A673 (cell line): Measurements from ENCODE around the gene CPTP. TPM values are rescaled to one million over a fixed set of nuclear protein-coding genes. Genes with fewer than 3 reads are reported as not detected.
A peak's percentile ranks its signal among the peaks of the same experiment; 100 is the strongest.

Source experiments
- BruUV-seq: library from RNA; stranded (reverse); fragments of 400-500 nt; replicated peaks from 2 replicates; lab custom pipeline; 2021; lab: Mats Ljungman, UMichigan
- CTCF ChIA-PET: fragments of 300-600 bp; sonication (Branson Sonifier 250); formaldehyde crosslinking; loops from one replicate; lab custom pipeline; 2022; ENCODE audit warnings: antibody characterized with exemption; lab: Charles Lee
- POLR2A ChIA-PET: fragments of 300-600 bp; sonication (Branson Sonifier 250); formaldehyde crosslinking; loops from one replicate; lab custom pipeline; 2022; ENCODE audit warnings: antibody characterized with exemption; ENCODE audit not compliant: low non-redundant PET; lab: Charles Lee
- DNase-seq: peaks from one replicate; pipeline ENCODE4 v3.0.0-alpha.2; 2015; ENCODE audit warnings: low spot score
- H3K27ac ChIP-seq: fragments of 200-600 bp; sonication (generic); 2 replicates; pipeline ENCODE4 v1.5.1; 2016; ENCODE audit warnings: mixed run types, low read depth, mild to moderate bottlenecking, mixed read lengths, antibody characterized with exemption, low read length; ENCODE audit not compliant: poor library complexity, severe bottlenecking
- H3K27me3 ChIP-seq: fragments of 200-600 bp; sonication (generic); replicated peaks from 2 replicates; pipeline ENCODE4 v1.6.1; 2017; ENCODE audit warnings: mixed run types, low read depth, mild to moderate bottlenecking, mixed read lengths, antibody characterized with exemption, low read length; ENCODE audit not compliant: insufficient read depth, poor library complexity
- H3K36me3 ChIP-seq: fragments of 200-600 bp; sonication (generic); 2 replicates; pipeline ENCODE4 v1.6.1; 2016; ENCODE audit warnings: mixed run types, mild to moderate bottlenecking, mixed read lengths, antibody characterized with exemption, low read length; ENCODE audit not compliant: insufficient read depth, poor library complexity, severe bottlenecking
- H3K4me1 ChIP-seq: fragments of 200-600 bp; sonication (generic); 2 replicates; pipeline ENCODE4 v1.6.1; 2017; ENCODE audit warnings: mixed run types, mild to moderate bottlenecking, mixed read lengths, antibody characterized with exemption, low read length; ENCODE audit not compliant: insufficient read depth, poor library complexity, severe bottlenecking
- H3K4me3 ChIP-seq: fragments of 200-600 bp; sonication (generic); 2 replicates; pipeline ENCODE4 v1.5.1; 2016; ENCODE audit warnings: low read depth, mixed run types, mild to moderate bottlenecking, mixed read lengths, low read length; ENCODE audit not compliant: poor library complexity, severe bottlenecking
- H3K9me3 ChIP-seq: fragments of 200-600 bp; sonication (generic); 2 replicates; pipeline ENCODE4 v1.6.1; 2016; ENCODE audit warnings: mixed run types, low read depth, mild to moderate bottlenecking, mixed read lengths, antibody characterized with exemption, low read length; ENCODE audit not compliant: poor library complexity, severe bottlenecking
- EZH2 ChIP-seq: fragments of 200-600 bp; sonication (generic); IDR thresholded peaks from 2 replicates; pipeline ENCODE4 v1.6.1; 2017; ENCODE audit warnings: borderline replicate concordance, low read depth, mild to moderate bottlenecking, mixed read lengths, antibody characterized with exemption, low read length; ENCODE audit not compliant: poor library complexity, severe bottlenecking
- intact Hi-C: fragments of 100-400 bp; cut with micrococcal nuclease; formaldehyde crosslinking; loops from one replicate; pipeline ENCODE4 v1.10.0; 2022; ENCODE audit not compliant: unreplicated experiment
- total RNA-seq: library from RNA; stranded (reverse); gene quantifications from 2 replicates; pipeline ENCODE4 v1.2.3, GENCODE V29; 2021
- TF ChIP-seq, protein P1 (sequence below): fragments of 300-800, 200-600 bp; sonication (generic); conservative IDR thresholded peaks from 2 replicates; pipeline ENCODE4 v1.5.1; 2017; ENCODE audit warnings: low read depth, mild to moderate bottlenecking, antibody characterized with exemption, low read length, moderate library complexity, mixed read lengths

The CPTP gene
- total RNA-seq, 1 experiment from 2014 or later = 17.0 TPM

DNA sequence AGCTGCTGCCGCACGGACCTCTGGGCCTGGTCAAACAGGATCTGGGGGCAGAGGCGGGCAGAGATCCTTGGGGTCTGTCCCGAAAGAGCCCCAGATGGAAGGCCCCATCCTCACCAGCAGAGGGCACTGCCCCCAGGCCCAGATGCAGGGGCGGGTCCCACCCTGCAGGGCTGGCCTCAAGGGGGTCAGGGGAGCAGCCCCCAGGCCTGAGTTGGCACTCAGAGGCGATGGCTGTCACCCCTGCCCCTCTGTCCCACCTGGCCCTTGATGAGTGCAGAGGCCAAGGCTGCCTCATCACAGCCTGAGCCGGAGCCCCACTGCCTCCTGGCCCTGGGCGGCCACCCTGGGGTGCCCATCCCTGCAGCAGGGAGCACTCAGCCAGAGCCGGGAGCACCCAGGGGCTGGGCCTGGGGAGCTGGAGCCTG is 22.6 kb upstream of the CPTP start:
- no TSS peak for BruUV-seq
- H3K4me3 ChIP-seq = no peak overlapping the region
- no peaks in the 10 kb centered on the region for H3K27me3 ChIP-seq
- TF ChIP-seq EZH2 = no peak
- TF ChIP-seq, protein P1, sequence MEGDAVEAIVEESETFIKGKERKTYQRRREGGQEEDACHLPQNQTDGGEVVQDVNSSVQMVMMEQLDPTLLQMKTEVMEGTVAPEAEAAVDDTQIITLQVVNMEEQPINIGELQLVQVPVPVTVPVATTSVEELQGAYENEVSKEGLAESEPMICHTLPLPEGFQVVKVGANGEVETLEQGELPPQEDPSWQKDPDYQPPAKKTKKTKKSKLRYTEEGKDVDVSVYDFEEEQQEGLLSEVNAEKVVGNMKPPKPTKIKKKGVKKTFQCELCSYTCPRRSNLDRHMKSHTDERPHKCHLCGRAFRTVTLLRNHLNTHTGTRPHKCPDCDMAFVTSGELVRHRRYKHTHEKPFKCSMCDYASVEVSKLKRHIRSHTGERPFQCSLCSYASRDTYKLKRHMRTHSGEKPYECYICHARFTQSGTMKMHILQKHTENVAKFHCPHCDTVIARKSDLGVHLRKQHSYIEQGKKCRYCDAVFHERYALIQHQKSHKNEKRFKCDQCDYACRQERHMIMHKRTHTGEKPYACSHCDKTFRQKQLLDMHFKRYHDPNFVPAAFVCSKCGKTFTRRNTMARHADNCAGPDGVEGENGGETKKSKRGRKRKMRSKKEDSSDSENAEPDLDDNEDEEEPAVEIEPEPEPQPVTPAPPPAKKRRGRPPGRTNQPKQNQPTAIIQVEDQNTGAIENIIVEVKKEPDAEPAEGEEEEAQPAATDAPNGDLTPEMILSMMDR = peak; percentile 62
- H3K27ac ChIP-seq = no peak overlapping the region
- peaks cover 27% of the 10 kb centered on the region for H3K4me1 ChIP-seq
- ChIA-PET POLR2A (no interaction called here), CTCF (no interaction called here)
- no peaks in the 10 kb centered on the region for H3K9me3 ChIP-seq
- DNase-seq = no peak
- intact Hi-C loops = loop anchor here (10.0 kb wide), 1 partner anchor 277 kb away; the partner anchor contains the start of gene AGRN
- no peaks in the 10 kb centered on the region for H3K36me3 ChIP-seq

DNA sequence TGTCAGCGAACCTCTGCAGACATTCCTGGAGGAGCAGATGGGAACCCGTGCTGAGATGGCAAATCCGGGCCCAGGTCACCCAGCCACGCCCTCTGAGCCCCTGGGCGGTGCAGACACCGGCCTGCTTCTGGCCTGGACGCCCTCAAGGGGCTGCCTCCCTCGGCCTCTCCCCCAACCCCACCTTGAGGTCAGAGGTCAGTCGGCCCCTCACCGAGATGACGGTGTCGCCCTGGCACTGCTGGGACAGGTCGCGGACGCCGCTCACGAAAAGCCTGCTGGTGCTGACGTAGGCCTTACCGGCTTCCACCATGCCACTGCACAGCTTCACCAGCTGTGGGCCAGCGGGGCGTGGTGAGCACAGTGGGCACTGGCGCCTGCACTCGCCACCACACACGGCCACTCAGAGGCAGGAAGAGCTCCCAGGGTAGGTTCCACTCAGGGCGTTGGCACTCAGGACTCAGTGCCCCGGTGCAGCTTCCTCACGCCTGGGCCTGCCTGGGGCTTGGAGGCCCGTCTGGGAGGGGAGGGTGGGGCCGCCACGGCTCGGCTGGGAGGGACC is 21.6 kb upstream of the CPTP start:
- Histone ChIP-seq H3K4me3 (no peak overlapping the region), H3K27ac (peak overlapping the region; percentile 89), H3K4me1 (peaks cover 27% of the 10 kb centered on the region), H3K27me3 (no peaks in the 10 kb centered on the region), H3K36me3 (no peaks in the 10 kb centered on the region), H3K9me3 (no peaks in the 10 kb centered on the region)
- intact Hi-C loops = loop anchor here (10.0 kb wide), 1 partner anchor 278 kb away; the partner anchor contains the start of gene AGRN
- ChIA-PET CTCF (no interaction called here), POLR2A (no interaction called here)
- TF ChIP-seq EZH2 = no peak
- TF ChIP-seq, protein P1 = no peak
- no TSS peak for BruUV-seq
- no peak for DNase-seq

- TF ChIP-seq, protein P1 = no peak
- no peak for TF ChIP-seq EZH2
- DNase-seq = no peak
- CTCF ChIA-PET = no interaction called here
- Histone ChIP-seq H3K4me3 (no peak overlapping the region), H3K4me1 (peaks cover 27% of the 10 kb centered on the region), H3K27ac (peak overlapping the region; percentile 89), H3K9me3 (no peaks in the 10 kb centered on the region), H3K36me3 (no peaks in the 10 kb centered on the region), H3K27me3 (no peaks in the 10 kb centered on the region)
- no TSS peak for BruUV-seq
- POLR2A ChIA-PET = no interaction called here
- intact Hi-C loops = loop anchor here (10.0 kb wide), 1 partner anchor 279 kb away; the partner anchor contains the start of gene AGRN
These were observed 20.9 kb upstream of the CPTP start for GRCh38 chr1:1303736-1304135.
